B cell (primary cell): Measurements from ENCODE around the gene NPC1. TPM values are rescaled to one million over a fixed set of nuclear protein-coding genes. Genes with fewer than 3 reads are reported as not detected.

Source experiments
- ATAC-seq: fragments of 200-7000 bp; cut with Tn5 transposase; one replicate; pipeline ENCODE4 v1.10.0; 2021; ENCODE audit warnings: low read depth, mild to moderate bottlenecking, moderate number of reproducible peaks, moderate library complexity
- CTCF ChIA-PET: fragments of 350-600 bp; sonication (Branson Sonifier 250); formaldehyde crosslinking; loops from one replicate; lab custom pipeline; 2021; ENCODE audit warnings: antibody characterized with exemption, inconsistent platforms; lab: Charles Lee
- POLR2A ChIA-PET: fragments of 350-600 bp; sonication (Branson Sonifier 250); formaldehyde crosslinking; loops from one replicate; lab custom pipeline; 2021; ENCODE audit warnings: antibody characterized with exemption; lab: Charles Lee
- DNase-seq: peaks from one replicate; pipeline ENCODE4 v3.0.0; 2013
- H2AFZ ChIP-seq: 2 replicates; pipeline ENCODE4 v1.6.1; 2012; ENCODE audit warnings: mild to moderate bottlenecking, low read depth, low read length; ENCODE audit not compliant: insufficient read depth, poor library complexity, severe bottlenecking
- H3K27ac ChIP-seq, 2 donors: 1 replicate in 1 of 2; 2 replicates in 1 of 2; pipeline ENCODE4 v1.5.1; 2012 to 2013; ENCODE audit warnings: low read length in 2 of 2, mild to moderate bottlenecking in 2 of 2, moderate library complexity in 1 of 2
- H3K27me3 ChIP-seq, 4 experiments: fragments of 200-600 bp in 1 of 4; sonication (generic) in 1 of 4; replicated peaks in 1 of 4; 1 replicate in 2 of 4; 2 replicates in 2 of 4; pipeline versions ENCODE4 v1.6.1 to v1.7.0; 2013 to 2016; ENCODE audit warnings: low read length in 3 of 4, mild to moderate bottlenecking in 2 of 4, mixed read lengths in 1 of 4, moderate library complexity in 1 of 4; ENCODE audit not compliant: insufficient read depth in 4 of 4, control insufficient read depth in 3 of 4; ENCODE audit errors: control extremely low read depth in 1 of 4
- H3K36me3 ChIP-seq, 2 experiments: replicated peaks in 1 of 2; 1 replicate in 1 of 2; 2 replicates in 1 of 2; pipeline versions ENCODE4 v1.6.1 to v1.7.1; 2013; ENCODE audit warnings: low read length in 1 of 2; ENCODE audit not compliant: insufficient read depth in 2 of 2, control insufficient read depth in 1 of 2; ENCODE audit errors: control extremely low read depth in 1 of 2, extremely low read depth in 1 of 2
- H3K4me1 ChIP-seq, 2 donors: fragments of 200-600 bp in 1 of 2; sonication (generic) in 1 of 2; 1 replicate in 1 of 2; 2 replicates in 1 of 2; pipeline versions ENCODE4 v1.5.1 to v1.6.1; 2013 to 2017; ENCODE audit warnings: low read length in 2 of 2; ENCODE audit not compliant: control insufficient read depth in 2 of 2, insufficient read depth in 2 of 2
- H3K4me2 ChIP-seq: replicated peaks from 2 replicates; pipeline ENCODE3; 2012; ENCODE audit warnings: mild to moderate bottlenecking, low read depth, low read length; ENCODE audit not compliant: poor library complexity, severe bottlenecking
- H3K4me3 ChIP-seq, 5 experiments: fragments of 200-600 bp in 1 of 5; sonication (generic) in 1 of 5; 1 replicate in 3 of 5; 2 replicates in 2 of 5; pipeline versions ENCODE4 v1.5.1 to v1.7.0; 2011 to 2016; ENCODE audit warnings: low read length in 4 of 5, mild to moderate bottlenecking in 4 of 5, low read depth in 2 of 5, control low read depth in 1 of 5, moderate library complexity in 1 of 5; ENCODE audit not compliant: insufficient read depth in 1 of 5; ENCODE audit errors: control extremely low read depth in 1 of 5, extremely low read depth in 1 of 5
- H3K79me2 ChIP-seq: fragments of 200-600 bp; sonication (generic); one replicate; pipeline ENCODE4 v1.6.0; 2016; ENCODE audit warnings: low read length; ENCODE audit not compliant: control insufficient read depth, insufficient read depth
- H3K9ac ChIP-seq: fragments of 200-600 bp; sonication (generic); 2 replicates; pipeline ENCODE4 v1.6.1; 2017; ENCODE audit warnings: mild to moderate bottlenecking, low read length, moderate library complexity
- H3K9me3 ChIP-seq, 3 donors: one replicate each; pipeline versions ENCODE4 v1.6.1 to v1.7.1; 2013; ENCODE audit warnings: low read length in 2 of 3; ENCODE audit not compliant: control insufficient read depth in 2 of 3, insufficient read depth in 1 of 3; ENCODE audit errors: control extremely low read depth in 1 of 3
- H4K20me1 ChIP-seq: 2 replicates; pipeline ENCODE4 v1.6.0; 2012; ENCODE audit warnings: mild to moderate bottlenecking, low read length; ENCODE audit not compliant: insufficient read depth, control insufficient read depth, poor library complexity, severe bottlenecking
- H3K27ac Mint-ChIP-seq: one replicate; pipeline ENCODE4 v1.8.0; 2021; ENCODE audit warnings: mixed read lengths
- H3K27me3 Mint-ChIP-seq: one replicate; pipeline ENCODE4 v1.8.0; 2021; ENCODE audit warnings: mixed read lengths
- H3K4me1 Mint-ChIP-seq: one replicate; pipeline ENCODE4 v1.8.0; 2021; ENCODE audit warnings: mixed read lengths
- H3K4me3 Mint-ChIP-seq: one replicate; pipeline ENCODE4 v1.8.0; 2021; ENCODE audit warnings: mixed read lengths
- H3K9me3 Mint-ChIP-seq: one replicate; pipeline ENCODE4 v1.8.0; 2022; ENCODE audit warnings: mixed read lengths; ENCODE audit not compliant: insufficient read depth
- EZH2 ChIP-seq: IDR thresholded peaks from 2 replicates; pipeline ENCODE4 v1.6.1; 2012; ENCODE audit warnings: borderline replicate concordance, low read depth, mild to moderate bottlenecking, moderate library complexity, low read length; ENCODE audit not compliant: insufficient read depth, poor library complexity, severe bottlenecking
- WGBS: methylation state at CpG from one replicate; pipeline ENCODE4 v1.1.5; 2013; ENCODE audit warnings: missing lambda C conversion rate; ENCODE audit not compliant: insufficient coverage; 5-methylcytosine and 5-hydroxymethylcytosine counted together
- intact Hi-C: fragments of 100-400 bp; cut with micrococcal nuclease; formaldehyde crosslinking; loops from one replicate; pipeline ENCODE4 v1.10.0; 2022
- polyA plus RNA-seq: library from polyadenylated mRNA; depleted of rRNA; stranded (reverse); fragments of >200 nt; gene quantifications from 2 replicates; pipeline ENCODE4 v1.2.3, GENCODE V29; 2012
- total RNA-seq, 2 donors: library from RNA; stranded (reverse); fragments of 120-200 nt in 1 of 2; gene quantifications; 1 replicate in 1 of 2; 2 replicates in 1 of 2; pipeline versions ENCODE4 v1.2.3 to v1.2.4, GENCODE V29; 2013 to 2022
- TF ChIP-seq, protein P1 (sequence below): fragments of 200-600 bp; IDR thresholded peaks from one replicate; pipeline ENCODE4 v1.8.0; 2022; ENCODE audit warnings: antibody characterized with exemption, mild to moderate bottlenecking

The NPC1 gene
- total and polyA plus RNA-seq, 2 donors (not counting 1 experiment from before 2014, with no cell fraction given), result 17.5 to 44.4 TPM

DNA sequence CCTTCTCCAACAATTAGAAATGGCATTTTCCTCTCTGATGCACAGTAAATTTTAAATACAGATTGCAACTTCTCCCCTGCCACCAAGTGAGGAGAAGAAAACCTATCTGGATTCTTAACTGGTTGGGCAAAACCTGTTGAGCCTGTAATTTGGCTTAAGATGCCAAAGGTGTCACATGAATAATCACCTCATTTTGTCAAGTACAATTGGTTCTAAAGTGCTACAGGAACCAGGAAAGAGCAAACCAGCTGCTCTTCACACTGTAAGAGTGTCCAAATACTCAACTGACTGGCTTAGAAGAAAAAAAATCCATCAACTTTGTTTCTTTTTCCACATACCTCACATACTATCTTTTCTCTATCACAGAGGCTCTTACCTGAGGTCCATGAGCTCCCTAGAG, 35.4 kb downstream of the NPC1 start:
- no peaks in the 10 kb centered on the region for H3K9me3 ChIP-seq
- no peaks in the 10 kb centered on the region for H3K4me1 ChIP-seq
- no peak overlapping the region for H2AFZ ChIP-seq
- TF ChIP-seq EZH2, result no peak
- TF ChIP-seq, protein P1, sequence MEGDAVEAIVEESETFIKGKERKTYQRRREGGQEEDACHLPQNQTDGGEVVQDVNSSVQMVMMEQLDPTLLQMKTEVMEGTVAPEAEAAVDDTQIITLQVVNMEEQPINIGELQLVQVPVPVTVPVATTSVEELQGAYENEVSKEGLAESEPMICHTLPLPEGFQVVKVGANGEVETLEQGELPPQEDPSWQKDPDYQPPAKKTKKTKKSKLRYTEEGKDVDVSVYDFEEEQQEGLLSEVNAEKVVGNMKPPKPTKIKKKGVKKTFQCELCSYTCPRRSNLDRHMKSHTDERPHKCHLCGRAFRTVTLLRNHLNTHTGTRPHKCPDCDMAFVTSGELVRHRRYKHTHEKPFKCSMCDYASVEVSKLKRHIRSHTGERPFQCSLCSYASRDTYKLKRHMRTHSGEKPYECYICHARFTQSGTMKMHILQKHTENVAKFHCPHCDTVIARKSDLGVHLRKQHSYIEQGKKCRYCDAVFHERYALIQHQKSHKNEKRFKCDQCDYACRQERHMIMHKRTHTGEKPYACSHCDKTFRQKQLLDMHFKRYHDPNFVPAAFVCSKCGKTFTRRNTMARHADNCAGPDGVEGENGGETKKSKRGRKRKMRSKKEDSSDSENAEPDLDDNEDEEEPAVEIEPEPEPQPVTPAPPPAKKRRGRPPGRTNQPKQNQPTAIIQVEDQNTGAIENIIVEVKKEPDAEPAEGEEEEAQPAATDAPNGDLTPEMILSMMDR, result no peak
- Mint-ChIP-seq H3K27ac (no peak overlapping the region), H3K4me1 (no peaks in the 10 kb centered on the region), H3K27me3 (no peaks in the 10 kb centered on the region), H3K9me3 (no peaks in the 10 kb centered on the region), H3K4me3 (no peak overlapping the region)
- ChIA-PET CTCF (interaction anchor here (1.5 kb wide), 1 partner anchor 36 kb away, joined by 3 read pairs; no protein-coding TSS in a partner anchor), POLR2A (no interaction called here)
- no peak for DNase-seq
- no peaks in the 10 kb centered on the region for H3K79me2 ChIP-seq
- no peak overlapping the region for H3K27ac ChIP-seq
- H3K4me2 ChIP-seq, result no peak overlapping the region
- intact Hi-C loops, result no loop called here
- no peaks in the 10 kb centered on the region for H3K27me3 ChIP-seq
- no peaks in the 10 kb centered on the region for H4K20me1 ChIP-seq
- H3K36me3 ChIP-seq, result peaks cover 6 to 73% of the 10 kb centered on the region in 2 experiments
- H3K9ac ChIP-seq, result no peak overlapping the region
- no peak overlapping the region for H3K4me3 ChIP-seq
- no peak for ATAC-seq

DNA sequence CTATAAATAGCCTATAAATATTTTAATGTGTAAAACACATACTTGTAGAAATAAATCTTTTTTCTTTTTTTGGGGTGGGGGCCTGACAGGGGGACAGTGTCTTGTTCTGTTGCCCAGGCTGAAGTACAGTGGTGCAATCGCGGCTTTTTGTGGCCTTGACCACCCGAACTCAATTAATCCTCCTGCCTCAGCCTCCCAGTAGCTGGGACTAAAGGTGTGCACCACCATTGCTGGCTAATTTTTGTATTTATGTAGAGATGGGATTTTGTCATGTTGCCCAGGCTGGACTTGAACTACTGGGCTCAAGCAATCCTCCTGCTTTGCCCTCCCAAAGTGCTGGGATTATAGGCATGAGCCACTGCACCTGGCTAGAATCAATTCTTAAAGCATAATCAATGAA, 37.6 kb downstream of the NPC1 start:
- WGBS, result no CpG with 5 or more reads among the region's 3 CpGs
- TF ChIP-seq, protein P1, result no peak
- no peak for TF ChIP-seq EZH2
- ChIA-PET CTCF (no interaction called here), POLR2A (no interaction called here)
- H3K27ac Mint-ChIP-seq, result no peak overlapping the region
- Histone ChIP-seq H3K9ac (no peak overlapping the region), H3K9me3 (no peaks in the 10 kb centered on the region), H3K4me1 (no peaks in the 10 kb centered on the region), H3K4me2 (no peak overlapping the region), H3K27me3 (no peaks in the 10 kb centered on the region), H3K27ac (no peak overlapping the region), H3K79me2 (no peaks in the 10 kb centered on the region), H3K36me3 (peaks cover 5 to 66% of the 10 kb centered on the region in 2 experiments), H3K4me3 (no peak overlapping the region), H4K20me1 (no peaks in the 10 kb centered on the region), H2AFZ (no peak overlapping the region)
- DNase-seq (no peak), ATAC-seq (no peak)
- no peaks in the 10 kb centered on the region for H3K4me1 Mint-ChIP-seq
- H3K27me3 Mint-ChIP-seq, result no peaks in the 10 kb centered on the region
- H3K9me3 Mint-ChIP-seq, result no peaks in the 10 kb centered on the region
- no peak overlapping the region for H3K4me3 Mint-ChIP-seq
- intact Hi-C loops, result no loop called here
